Liver (tissue), 9 donors: ENCODE data around the gene CDH4. TPM values are rescaled to one million over a fixed set of nuclear protein-coding genes. Genes with fewer than 3 reads are reported as not detected.

Experiments
- DNase-seq: peaks from one replicate; pipeline ENCODE4 v3.0.0-alpha.2; 2017; ENCODE audit warnings: low spot score
- H3K27ac ChIP-seq, 2 donors: one replicate each; pipeline ENCODE4 v1.7.0; 2013; ENCODE audit warnings: inconsistent platforms in 2 of 2, low read length in 2 of 2, control low read depth in 1 of 2, low read depth in 1 of 2, mild to moderate bottlenecking in 1 of 2
- H3K27me3 ChIP-seq, 4 donors: one replicate each; pipeline versions ENCODE4 v1.6.1 to v1.7.0; 2013; ENCODE audit warnings: low read length in 3 of 4, inconsistent platforms in 1 of 4, mild to moderate bottlenecking in 1 of 4, moderate library complexity in 1 of 4; ENCODE audit not compliant: control insufficient read depth in 4 of 4, insufficient read depth in 4 of 4
- H3K36me3 ChIP-seq, 4 donors: one replicate each; pipeline versions ENCODE4 v1.6.1 to v1.7.0; 2013; ENCODE audit warnings: low read length in 3 of 4, mild to moderate bottlenecking in 3 of 4, low read depth in 1 of 4, moderate library complexity in 1 of 4; ENCODE audit not compliant: control insufficient read depth in 4 of 4, insufficient read depth in 3 of 4
- H3K4me1 ChIP-seq, 4 donors: one replicate each; pipeline versions ENCODE4 v1.6.1 to v1.7.0; 2013; ENCODE audit warnings: low read length in 3 of 4, mild to moderate bottlenecking in 3 of 4, moderate library complexity in 1 of 4; ENCODE audit not compliant: control insufficient read depth in 4 of 4, insufficient read depth in 4 of 4
- H3K4me3 ChIP-seq, 3 donors: one replicate each; pipeline versions ENCODE4 v1.6.1 to v1.7.0; 2013; ENCODE audit warnings: low read length in 3 of 3, control low read depth in 1 of 3, low read depth in 1 of 3, mild to moderate bottlenecking in 1 of 3
- H3K9ac ChIP-seq, 2 donors: one replicate each; pipeline ENCODE4 v1.7.0; 2013; ENCODE audit warnings: low read length in 2 of 2, mild to moderate bottlenecking in 2 of 2, moderate library complexity in 2 of 2, control low read depth in 1 of 2, low read depth in 1 of 2
- H3K9me3 ChIP-seq, 4 donors: one replicate each; pipeline versions ENCODE4 v1.6.1 to v1.7.0; 2013; ENCODE audit warnings: low read length in 3 of 4; ENCODE audit not compliant: control insufficient read depth in 4 of 4
- CTCF ChIP-seq: fragments of 150-350 bp; IDR thresholded peaks from 2 replicates; pipeline ENCODE4 v1.5.1; 2017; ENCODE audit warnings: improper control_type of control experiment, low read depth, low read length; ENCODE audit not compliant: missing input control
- EGR1 ChIP-seq, 2 donors: IDR thresholded peaks; 2 replicates each; pipeline ENCODE4 v1.6.1; 2016 to 2018; ENCODE audit warnings: antibody characterized with exemption in 2 of 2, low read depth in 2 of 2
- FOXA2 ChIP-seq: IDR thresholded peaks from 2 replicates; pipeline ENCODE4 v1.6.1; 2016; ENCODE audit warnings: antibody characterized with exemption
- HNF4A ChIP-seq, 2 donors: conservative IDR thresholded peaks; 2 replicates each; pipeline ENCODE4 v1.6.1; 2016; ENCODE audit warnings: antibody characterized with exemption in 2 of 2, mild to moderate bottlenecking in 2 of 2
- JUND ChIP-seq, 2 donors: IDR thresholded peaks; 2 replicates each; pipeline ENCODE4 v1.6.1; 2016; ENCODE audit warnings: antibody characterized with exemption in 2 of 2
- RXRA ChIP-seq, 2 donors: IDR thresholded peaks; 2 replicates each; pipeline ENCODE4 v1.6.1; 2017 to 2018; ENCODE audit warnings: antibody characterized with exemption in 2 of 2, mild to moderate bottlenecking in 1 of 2
- SP1 ChIP-seq: IDR thresholded peaks from 2 replicates; pipeline ENCODE4 v1.6.1; 2018; ENCODE audit warnings: antibody characterized with exemption, mild to moderate bottlenecking
- TAF1 ChIP-seq: conservative IDR thresholded peaks from 2 replicates; pipeline ENCODE4 v1.6.1; 2016; ENCODE audit warnings: antibody characterized with exemption, mild to moderate bottlenecking
- YY1 ChIP-seq: IDR thresholded peaks from 2 replicates; pipeline ENCODE4 v1.6.1; 2016; ENCODE audit warnings: antibody characterized with exemption, mild to moderate bottlenecking
- WGBS: extraction: QIAGEN DNeasy Blood & Tissue Kit; methylation state at CpG from one replicate; pipeline ENCODE4 v1.1.7; 2013; 5-methylcytosine and 5-hydroxymethylcytosine counted together
- polyA plus RNA-seq, 2 donors: library from polyadenylated mRNA; stranded (reverse) in 1 of 2; unstranded in 1 of 2; fragments of 200-250 nt in 1 of 2; fragments of >200 nt in 1 of 2; fragmentation: Nextera tagmentation in 1 of 2; extraction: Ambion mirVana in 1 of 2; gene quantifications; one replicate each; pipeline versions ENCODE4 v1.2.1 to v1.2.3, GENCODE V29; 2013 to 2015
- total RNA-seq, 2 donors: library from RNA; depleted of rRNA; stranded (reverse); fragments of >200 nt; gene quantifications; one replicate each; pipeline ENCODE4 v1.2.3, GENCODE V29; 2014
- TF ChIP-seq, protein P1 (sequence below): IDR thresholded peaks from 2 replicates; pipeline ENCODE4 v1.6.1; 2016; ENCODE audit warnings: antibody characterized with exemption
- TF ChIP-seq, protein P2 (sequence below): IDR thresholded peaks from 2 replicates; pipeline ENCODE4 v1.6.1; 2016; ENCODE audit warnings: antibody characterized with exemption
- donor health status: healthy.
- donor health status: healthy.
- donor health status: healthy.
- donor health status: healthy.
- donor health status: healthy.

CDH4 gene
- total and polyA plus RNA-seq, 4 donors = 0.03 to 0.25 (median 0.19) TPM; not detected in 1

DNA sequence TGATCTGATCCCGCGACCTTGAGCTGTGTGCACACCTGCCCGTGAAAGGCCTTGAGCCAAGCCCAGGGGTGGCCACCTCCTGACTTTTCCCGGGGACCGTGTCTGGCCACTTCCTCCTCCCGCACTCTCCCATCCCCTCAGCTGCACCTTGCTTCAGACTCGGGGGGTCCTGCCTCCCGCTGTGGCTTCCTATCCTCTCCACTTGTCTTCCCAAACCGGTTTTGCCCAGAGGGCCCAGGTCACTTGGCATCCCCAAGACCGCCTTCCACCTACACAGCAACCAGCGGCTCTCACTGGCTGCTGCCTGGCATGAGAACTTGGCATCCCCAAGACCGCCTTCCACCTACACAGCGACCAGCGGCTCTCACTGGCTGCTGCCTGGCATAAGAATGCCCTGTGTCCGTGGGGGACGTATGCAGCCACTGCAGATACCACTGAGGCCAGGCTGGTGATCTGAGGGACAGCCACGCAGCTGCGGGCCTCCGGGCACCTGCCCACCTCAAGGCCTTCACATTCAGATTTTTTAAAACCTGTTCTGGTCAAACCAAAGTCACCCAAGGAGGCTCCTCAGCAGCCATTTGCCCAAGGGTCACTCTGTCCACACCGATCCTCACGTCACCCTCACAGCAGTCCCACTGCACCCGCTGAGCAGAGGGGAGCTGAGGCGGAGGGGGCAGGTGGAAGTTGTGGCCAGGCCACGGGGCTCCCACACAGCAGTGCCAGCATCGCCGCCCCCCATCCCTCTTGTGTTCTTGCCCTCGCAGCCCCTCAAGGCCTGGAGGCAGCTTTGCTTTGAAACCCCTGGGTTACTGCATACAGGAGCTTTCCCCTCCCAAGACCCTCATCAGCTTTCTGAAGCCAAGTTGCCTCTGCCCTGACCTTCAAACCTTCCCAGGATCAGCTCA is 568.1 kb downstream of the CDH4 start:
- Histone ChIP-seq H3K27me3 (no peaks in the 10 kb centered on the region), H3K27ac (no peak overlapping the region), H3K36me3 (no peaks in the 10 kb centered on the region), H3K4me1 (no peaks in the 10 kb centered on the region), H3K4me3 (no peak overlapping the region), H3K9me3 (no peaks in the 10 kb centered on the region), H3K9ac (no peak overlapping the region)
- WGBS = 82% methylated on average over 27 of the region's 27 CpGs
- no peak for DNase-seq
- TF ChIP-seq FOXA2 (no peak), RXRA (IDR thresholded peaks at IDR 0.05) (no peak), JUND (IDR thresholded peaks at IDR 0.05) (no peak), HNF4A (conservative IDR thresholded peaks at IDR 0.05) (no peak)
- TF ChIP-seq, protein P1, sequence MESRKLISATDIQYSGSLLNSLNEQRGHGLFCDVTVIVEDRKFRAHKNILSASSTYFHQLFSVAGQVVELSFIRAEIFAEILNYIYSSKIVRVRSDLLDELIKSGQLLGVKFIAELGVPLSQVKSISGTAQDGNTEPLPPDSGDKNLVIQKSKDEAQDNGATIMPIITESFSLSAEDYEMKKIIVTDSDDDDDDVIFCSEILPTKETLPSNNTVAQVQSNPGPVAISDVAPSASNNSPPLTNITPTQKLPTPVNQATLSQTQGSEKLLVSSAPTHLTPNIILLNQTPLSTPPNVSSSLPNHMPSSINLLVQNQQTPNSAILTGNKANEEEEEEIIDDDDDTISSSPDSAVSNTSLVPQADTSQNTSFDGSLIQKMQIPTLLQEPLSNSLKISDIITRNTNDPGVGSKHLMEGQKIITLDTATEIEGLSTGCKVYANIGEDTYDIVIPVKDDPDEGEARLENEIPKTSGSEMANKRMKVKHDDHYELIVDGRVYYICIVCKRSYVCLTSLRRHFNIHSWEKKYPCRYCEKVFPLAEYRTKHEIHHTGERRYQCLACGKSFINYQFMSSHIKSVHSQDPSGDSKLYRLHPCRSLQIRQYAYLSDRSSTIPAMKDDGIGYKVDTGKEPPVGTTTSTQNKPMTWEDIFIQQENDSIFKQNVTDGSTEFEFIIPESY = no peak

- no peak for TF ChIP-seq EGR1 (IDR thresholded peaks at IDR 0.05; ENCODE audit: low read depth in 2 of 2)
- TF ChIP-seq, protein P2, sequence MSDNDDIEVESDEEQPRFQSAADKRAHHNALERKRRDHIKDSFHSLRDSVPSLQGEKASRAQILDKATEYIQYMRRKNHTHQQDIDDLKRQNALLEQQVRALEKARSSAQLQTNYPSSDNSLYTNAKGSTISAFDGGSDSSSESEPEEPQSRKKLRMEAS = no peak
- TF ChIP-seq CTCF = no peak
- H3K27ac ChIP-seq = no peak overlapping the region
- H3K4me3 ChIP-seq = no peak overlapping the region
- no peaks in the 10 kb centered on the region for H3K27me3 ChIP-seq
- H3K9ac ChIP-seq = no peak overlapping the region
- WGBS = 58% methylated on average over 5 of the region's 5 CpGs
- no peaks in the 10 kb centered on the region for H3K9me3 ChIP-seq
- H3K4me1 ChIP-seq = no peaks in the 10 kb centered on the region
- H3K36me3 ChIP-seq = no peaks in the 10 kb centered on the region
- DNase-seq = no peak
Observed at GRCh38 chr20:61821735-61822134, 569.7 kb downstream of the CDH4 start.

- 80% methylated on average over 12 of the region's 12 CpGs for WGBS
- Histone ChIP-seq H3K4me3 (no peak overlapping the region), H3K27ac (no peak overlapping the region), H3K27me3 (no peaks in the 10 kb centered on the region), H3K9ac (no peak overlapping the region), H3K9me3 (no peaks in the 10 kb centered on the region), H3K36me3 (no peaks in the 10 kb centered on the region), H3K4me1 (no peaks in the 10 kb centered on the region)
- no peak for DNase-seq
- TF ChIP-seq TAF1 (no peak), YY1 (no peak), FOXA2 (no peak), EGR1 (IDR thresholded peaks at IDR 0.05; ENCODE audit: low read depth in 2 of 2) (no peak), SP1 (no peak)
- TF ChIP-seq, protein P2 = no peak
Observed at GRCh38 chr20:61822396-61822795, 570.3 kb downstream of the CDH4 start.
